Fibroblast of skin of abdomen (primary cell): ENCODE measurements around the gene MCM3AP.
A peak's percentile ranks its signal among the peaks of the same experiment; 100 is the strongest.
"Not testable (repeated sequence)": the region's sequence is repeated elsewhere in the genome, so short reads cannot be mapped to it uniquely, and the experiment has no call there.

Source experiments
- DNase-seq: peaks from one replicate; pipeline ENCODE4 v3.0.0-alpha.2; 2013

Gene MCM3AP

GRCh38 chr21:46239817-46240325 is 45.5 kb downstream of the MCM3AP start:
- no peak for DNase-seq

GRCh38 chr21:46237474-46237873 is 47.9 kb downstream of the MCM3AP start:
- DNase-seq, result no peak

GRCh38 chr21:46234436-46234950 is 50.9 kb downstream of the MCM3AP start:
- no peak for DNase-seq

- no peak for DNase-seq
Observed at GRCh38 chr21:46229923-46230260, 55.5 kb downstream of the MCM3AP start.

- no peak for DNase-seq
Observed at GRCh38 chr21:46229133-46229922, 56.1 kb downstream of the MCM3AP start.

- peak; percentile 99 for DNase-seq
Observed at GRCh38 chr21:46228345-46229051, 56.9 kb downstream of the MCM3AP start, which contains the start of gene LSS. Gene LSS (minus strand): TSS chr21:46228774. CDS start chr21:46228745, 29 bp downstream.

- DNase-seq, result no peak
Observed at GRCh38 chr21:46227811-46228344, 57.5 kb downstream of the MCM3AP start.

- DNase-seq, result peak; percentile 16
Observed at GRCh38 chr21:46226920-46227599, 58.4 kb downstream of the MCM3AP start.

- no peak for DNase-seq
Observed at GRCh38 chr21:46226146-46226545, 59.3 kb downstream of the MCM3AP start.

GRCh38 chr21:46223661-46224060 is 61.8 kb downstream of the MCM3AP start:
- DNase-seq, result not testable (repeated sequence)

GRCh38 chr21:46223217-46223616 is 62.2 kb downstream of the MCM3AP start:
- no peak for DNase-seq

- DNase-seq, result no peak
Observed at GRCh38 chr21:46222436-46223116, 62.8 kb downstream of the MCM3AP start.

GRCh38 chr21:46221664-46222435 is 63.6 kb downstream of the MCM3AP start:
- DNase-seq, result no peak

- DNase-seq, result no peak
Observed at GRCh38 chr21:46220847-46221246, 64.6 kb downstream of the MCM3AP start.

- no peak for DNase-seq
Observed at GRCh38 chr21:46220275-46220810, 65.1 kb downstream of the MCM3AP start.

GRCh38 chr21:46219591-46220239 is 65.7 kb downstream of the MCM3AP start:
- DNase-seq, result no peak

GRCh38 chr21:46218906-46219590 is 66.4 kb downstream of the MCM3AP start:
- no peak for DNase-seq

- DNase-seq, result no peak
Observed at GRCh38 chr21:46217511-46218196, 67.8 kb downstream of the MCM3AP start.

- no peak for DNase-seq
Observed at GRCh38 chr21:46216132-46216747, 69.2 kb downstream of the MCM3AP start.
